PC-9 (cell line): ENCODE measurements around the gene KRT76. TPM values are rescaled to one million over a fixed set of nuclear protein-coding genes. Genes with fewer than 3 reads are reported as not detected.

Experiments
- BruUV-seq: library from RNA; stranded (reverse); fragments of 400-500 nt; replicated peaks from 2 replicates; lab custom pipeline; 2021; lab: Mats Ljungman, UMichigan
- CTCF ChIA-PET: fragments of 300-600 bp; sonication (Branson Sonifier 250); formaldehyde crosslinking; loops from one replicate; lab custom pipeline; 2022; ENCODE audit warnings: antibody characterized with exemption; lab: Charles Lee
- POLR2A ChIA-PET: fragments of 300-600 bp; sonication (Branson Sonifier 250); formaldehyde crosslinking; loops from one replicate; lab custom pipeline; 2022; ENCODE audit warnings: antibody characterized with exemption; ENCODE audit not compliant: unreplicated experiment; lab: Charles Lee
- DNase-seq, 2 experiments: peaks; one replicate each; pipeline versions ENCODE4 v3.0.0 to v3.0.0-alpha.2; 2015 to 2022; ENCODE audit warnings: mixed read lengths in 1 of 2
- H2AFZ ChIP-seq: fragments of 200-600 bp; sonication (generic); 2 replicates; pipeline ENCODE4 v1.8.1; 2017; ENCODE audit warnings: antibody characterized with exemption
- H3F3A ChIP-seq: fragments of 200-600 bp; sonication (generic); 2 replicates; pipeline ENCODE4 v1.8.1; 2017; ENCODE audit warnings: antibody characterized with exemption, mild to moderate bottlenecking, low read depth; ENCODE audit not compliant: insufficient read depth
- H3K27ac ChIP-seq: fragments of 200-600 bp; sonication (generic); 2 replicates; pipeline ENCODE4 v1.6.1; 2016; ENCODE audit warnings: mixed run types
- H3K27me3 ChIP-seq: fragments of 200-600 bp; sonication (generic); 2 replicates; pipeline ENCODE4 v1.6.1; 2016; ENCODE audit warnings: low read depth, mixed run types; ENCODE audit not compliant: insufficient read depth
- H3K36me3 ChIP-seq: fragments of 200-600 bp; sonication (generic); 2 replicates; pipeline ENCODE4 v1.6.1; 2016; ENCODE audit warnings: low read depth, mixed run types
- H3K4me1 ChIP-seq: fragments of 200-600 bp; sonication (generic); replicated peaks from 2 replicates; pipeline ENCODE4 v1.6.1; 2016; ENCODE audit warnings: mixed run types; ENCODE audit not compliant: insufficient read depth
- H3K4me2 ChIP-seq: fragments of 200-600 bp; sonication (generic); 2 replicates; pipeline ENCODE4 v1.6.1; 2017; ENCODE audit warnings: mixed run types
- H3K4me3 ChIP-seq: fragments of 200-600 bp; sonication (generic); 2 replicates; pipeline ENCODE4 v1.6.1; 2016; ENCODE audit warnings: mixed run types
- H3K79me2 ChIP-seq: fragments of 200-600 bp; sonication (generic); 2 replicates; pipeline ENCODE4 v1.6.1; 2017; ENCODE audit warnings: low read depth, mixed run types
- H3K9me2 ChIP-seq: fragments of 200-600 bp; sonication (generic); 2 replicates; pipeline ENCODE4 v1.8.1; 2017; ENCODE audit warnings: mild to moderate bottlenecking; ENCODE audit not compliant: insufficient read depth
- H3K9me3 ChIP-seq: fragments of 200-600 bp; sonication (generic); 2 replicates; pipeline ENCODE4 v1.8.1; 2016; ENCODE audit warnings: low read depth; ENCODE audit not compliant: insufficient read depth
- H4K20me1 ChIP-seq: fragments of 200-600 bp; sonication (generic); 2 replicates; pipeline ENCODE4 v1.8.1; 2017; ENCODE audit not compliant: insufficient read depth
- EZH2 ChIP-seq: fragments of 200-600 bp; sonication (generic); IDR thresholded peaks from 2 replicates; pipeline ENCODE4 v1.8.0; 2017; ENCODE audit warnings: antibody characterized with exemption, low read depth
- intact Hi-C: fragments of 100-400 bp; cut with micrococcal nuclease; formaldehyde crosslinking; loops from one replicate; pipeline ENCODE4 v1.10.0; 2022; ENCODE audit not compliant: unreplicated experiment
- total RNA-seq: library from RNA; stranded (reverse); gene quantifications from 2 replicates; pipeline ENCODE4 v1.2.3, GENCODE V29; 2021
- TF ChIP-seq, protein P1 (sequence below): fragments of 200-600 bp; sonication (generic); conservative IDR thresholded peaks from 2 replicates; pipeline ENCODE4 v1.6.1; 2017; ENCODE audit warnings: mixed run types, antibody characterized with exemption, mild to moderate bottlenecking, moderate library complexity

KRT76 gene
- total RNA-seq, 1 experiment from 2014 or later = not detected

GRCh38 chr12:52771505-52771904 is 5.6 kb downstream of the KRT76 start:
- H4K20me1 ChIP-seq = no peaks in the 10 kb centered on the region
- H3K27me3 ChIP-seq = no peaks in the 10 kb centered on the region
- no peaks in the 10 kb centered on the region for H3K79me2 ChIP-seq
- 0 out of 2 replicates have a peak, but pooled peaks cover 5% of the 10 kb centered on the region for H3K4me1 ChIP-seq
- no peak overlapping the region for H2AFZ ChIP-seq
- no peaks in the 10 kb centered on the region; the same call in 1 of the 2 replicates for H3K9me3 ChIP-seq
- H3K4me2 ChIP-seq = no peak overlapping the region
- no peak overlapping the region for H3K27ac ChIP-seq
- H3K36me3 ChIP-seq = no peaks in the 10 kb centered on the region
- POLR2A ChIA-PET = no interaction called here
- no peaks in the 10 kb centered on the region for H3K9me2 ChIP-seq
- intact Hi-C loops = no loop called here
- BruUV-seq = no TSS peak
- no peak for TF ChIP-seq EZH2
- TF ChIP-seq, protein P1, sequence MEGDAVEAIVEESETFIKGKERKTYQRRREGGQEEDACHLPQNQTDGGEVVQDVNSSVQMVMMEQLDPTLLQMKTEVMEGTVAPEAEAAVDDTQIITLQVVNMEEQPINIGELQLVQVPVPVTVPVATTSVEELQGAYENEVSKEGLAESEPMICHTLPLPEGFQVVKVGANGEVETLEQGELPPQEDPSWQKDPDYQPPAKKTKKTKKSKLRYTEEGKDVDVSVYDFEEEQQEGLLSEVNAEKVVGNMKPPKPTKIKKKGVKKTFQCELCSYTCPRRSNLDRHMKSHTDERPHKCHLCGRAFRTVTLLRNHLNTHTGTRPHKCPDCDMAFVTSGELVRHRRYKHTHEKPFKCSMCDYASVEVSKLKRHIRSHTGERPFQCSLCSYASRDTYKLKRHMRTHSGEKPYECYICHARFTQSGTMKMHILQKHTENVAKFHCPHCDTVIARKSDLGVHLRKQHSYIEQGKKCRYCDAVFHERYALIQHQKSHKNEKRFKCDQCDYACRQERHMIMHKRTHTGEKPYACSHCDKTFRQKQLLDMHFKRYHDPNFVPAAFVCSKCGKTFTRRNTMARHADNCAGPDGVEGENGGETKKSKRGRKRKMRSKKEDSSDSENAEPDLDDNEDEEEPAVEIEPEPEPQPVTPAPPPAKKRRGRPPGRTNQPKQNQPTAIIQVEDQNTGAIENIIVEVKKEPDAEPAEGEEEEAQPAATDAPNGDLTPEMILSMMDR = no peak
- DNase-seq = no peak
- H3F3A ChIP-seq = no peaks in the 10 kb centered on the region
- CTCF ChIA-PET = no interaction called here
- no peak overlapping the region for H3K4me3 ChIP-seq

- Histone ChIP-seq H4K20me1 (no peaks in the 10 kb centered on the region), H3F3A (no peaks in the 10 kb centered on the region), H3K27me3 (no peaks in the 10 kb centered on the region), H3K36me3 (no peaks in the 10 kb centered on the region), H3K4me1 (0 out of 2 replicates have a peak, but pooled peaks cover 5% of the 10 kb centered on the region), H3K9me2 (no peaks in the 10 kb centered on the region), H3K4me2 (no peak overlapping the region), H3K27ac (no peak overlapping the region), H2AFZ (no peak overlapping the region), H3K9me3 (no peaks in the 10 kb centered on the region; the same call in 1 of the 2 replicates), H3K4me3 (no peak overlapping the region), H3K79me2 (no peaks in the 10 kb centered on the region)
- ChIA-PET POLR2A (no interaction called here), CTCF (no interaction called here)
- intact Hi-C loops = no loop called here
- TF ChIP-seq, protein P1 = no peak
- no peak for TF ChIP-seq EZH2
- no peak for DNase-seq
- BruUV-seq = no TSS peak
Observed at GRCh38 chr12:52771088-52771487, 6.1 kb downstream of the KRT76 start.

DNA sequence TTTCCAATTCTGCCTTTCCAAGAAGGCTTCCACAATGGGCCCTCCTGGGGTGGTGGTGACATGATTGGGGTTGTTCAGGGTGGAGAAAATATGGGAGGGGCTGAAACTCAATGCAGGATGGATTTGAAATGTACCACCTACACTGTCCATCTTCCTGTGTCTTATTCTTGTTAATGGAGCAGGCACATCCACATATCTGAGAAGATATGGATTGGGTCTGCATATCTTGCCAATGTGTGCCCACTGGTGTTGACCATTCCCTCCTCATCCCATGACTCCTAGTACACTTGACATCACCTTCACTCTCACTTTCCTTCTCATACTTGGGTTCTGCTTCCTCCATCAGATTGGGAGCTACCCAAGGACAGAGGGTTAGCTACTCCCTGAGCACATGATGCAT is 7.2 kb downstream of the KRT76 start:
- intact Hi-C loops = no loop called here
- TF ChIP-seq, protein P1 = no peak
- TF ChIP-seq EZH2 = no peak
- Histone ChIP-seq H3K27me3 (no peaks in the 10 kb centered on the region), H3K4me1 (0 out of 2 replicates have a peak, but pooled peaks cover 5% of the 10 kb centered on the region), H3K9me2 (no peaks in the 10 kb centered on the region), H2AFZ (no peak overlapping the region), H4K20me1 (no peaks in the 10 kb centered on the region), H3K27ac (no peak overlapping the region), H3K4me2 (no peak overlapping the region), H3K36me3 (no peaks in the 10 kb centered on the region), H3K9me3 (no peaks in the 10 kb centered on the region; the same call in 1 of the 2 replicates), H3K4me3 (no peak overlapping the region), H3K79me2 (no peaks in the 10 kb centered on the region), H3F3A (no peaks in the 10 kb centered on the region)
- BruUV-seq = no TSS peak
- ChIA-PET CTCF (no interaction called here), POLR2A (no interaction called here)
- no peak for DNase-seq
